Stimulated activated CD4-positive, alpha-beta T cell treated with anti-CD3 and anti-CD28 coated beads, Interleukin-1b, Interleukin-23, amount 100 ng/mL, for 1 hour (primary cell): ENCODE results near the gene MORN1.
"Not testable (repeated sequence)": the region's sequence is repeated elsewhere in the genome, so short reads cannot be mapped to it uniquely, and the experiment has no call there.

Experiments used
- DNase-seq, 2 donors: peaks; one replicate each; pipeline ENCODE4 v3.0.0-alpha.2; 2020; ENCODE audit warnings: low read depth in 2 of 2

Gene MORN1

DNA sequence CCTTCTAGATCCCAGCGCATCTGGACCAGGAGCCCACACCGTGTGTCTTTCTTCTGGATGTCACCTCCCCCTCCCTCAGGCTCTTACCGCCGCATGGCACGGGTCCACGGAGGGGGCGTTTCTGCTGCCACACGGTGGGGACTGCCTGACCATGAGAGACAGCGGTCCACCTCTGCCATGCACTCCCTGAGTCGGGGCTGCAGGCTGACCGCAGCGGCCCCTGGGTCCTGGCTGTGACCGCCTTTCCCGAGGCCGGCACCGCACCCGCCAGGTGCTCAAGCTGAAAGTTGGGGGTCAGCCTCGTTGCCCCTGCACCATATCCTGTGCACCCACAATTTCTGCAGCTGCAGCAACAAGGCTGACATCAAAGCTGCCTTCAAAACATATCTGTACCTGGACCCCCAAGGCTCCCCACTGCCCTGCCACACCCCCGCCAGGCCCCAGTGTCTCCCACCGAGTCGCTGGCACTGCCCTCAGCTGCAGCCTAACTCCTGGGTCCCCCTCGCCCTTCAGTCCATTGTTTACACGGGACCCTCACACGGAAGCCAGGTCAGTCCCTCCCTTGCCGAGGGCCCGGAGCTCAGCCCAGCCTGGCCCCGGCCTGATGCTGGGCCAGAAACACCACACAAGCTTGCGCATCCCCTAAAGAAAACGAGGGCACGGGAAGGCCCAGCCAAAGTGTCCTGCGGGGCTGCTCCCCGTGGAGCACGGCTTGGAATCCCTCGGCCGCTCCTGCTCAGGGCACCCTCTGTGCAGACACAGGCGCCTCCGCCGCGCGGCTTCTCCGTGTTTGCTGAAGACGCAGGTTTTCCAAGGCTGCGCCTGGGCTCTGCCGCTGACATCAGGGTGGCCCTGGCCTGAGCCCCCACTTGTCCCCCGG lies 51.9 kb downstream of the MORN1 start:
- DNase-seq: no peak

DNA sequence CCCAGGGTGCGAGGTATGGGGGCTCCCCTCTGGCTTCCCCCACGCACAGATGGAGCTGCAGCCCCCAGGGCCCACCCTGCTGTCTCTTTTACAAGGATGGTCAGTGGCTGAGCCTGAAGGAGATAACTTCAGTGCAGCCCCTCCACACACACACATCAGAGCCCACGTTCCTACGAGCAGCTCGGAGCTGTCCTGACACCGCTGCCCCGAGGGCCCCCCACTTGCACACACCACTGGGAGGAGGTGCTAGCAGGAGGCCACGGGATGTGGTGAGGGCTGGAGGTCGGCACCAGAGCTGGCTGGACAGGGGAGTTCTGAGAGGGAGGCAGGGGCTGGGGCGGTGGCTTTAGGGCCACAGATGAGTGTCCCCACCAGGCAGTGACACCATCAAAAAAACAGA lies 53.9 kb downstream of the MORN1 start:
- no peak for DNase-seq

DNA sequence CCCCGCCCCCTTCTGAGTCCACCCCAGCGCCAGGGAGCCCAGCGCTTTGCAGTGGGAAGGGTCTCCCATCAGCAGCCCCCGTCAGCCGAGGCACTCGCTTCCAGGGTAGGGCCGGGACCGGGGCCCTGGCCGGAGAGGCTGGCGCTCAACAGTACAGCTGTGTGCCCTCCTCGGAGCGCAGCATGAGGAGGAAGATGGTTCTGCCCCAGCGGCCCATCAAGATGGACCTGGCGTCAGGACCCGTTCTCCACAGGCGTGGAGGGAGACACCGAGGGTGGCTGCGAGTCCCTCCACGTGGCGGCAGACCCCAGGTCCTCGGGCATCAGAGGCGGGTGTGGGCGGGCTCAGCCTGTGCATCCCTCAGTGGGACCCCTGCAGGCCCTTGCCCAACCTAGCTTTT lies 54.3 kb downstream of the MORN1 start:
- no peak for DNase-seq

DNA sequence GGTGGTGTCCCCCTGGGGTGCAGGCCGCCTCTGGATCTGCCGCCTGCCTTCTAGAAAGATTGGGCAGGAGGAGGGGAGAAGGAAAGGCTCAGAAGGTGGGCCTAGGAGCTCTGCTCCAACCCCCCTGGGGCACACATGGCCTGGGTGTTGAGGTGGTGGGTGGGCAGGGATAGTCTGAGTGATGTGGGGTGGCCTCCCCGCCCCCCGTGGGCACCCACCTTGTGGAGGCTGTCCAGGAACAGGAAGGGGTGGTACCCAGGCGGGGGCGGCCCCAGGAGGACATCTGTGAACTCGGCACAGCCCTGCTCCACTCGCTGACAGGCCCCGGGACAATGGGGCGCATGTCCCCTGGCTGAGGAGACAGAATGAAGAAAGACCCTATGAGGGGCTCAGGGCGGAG lies 54.9 kb downstream of the MORN1 start:
- DNase-seq: no peak

DNA sequence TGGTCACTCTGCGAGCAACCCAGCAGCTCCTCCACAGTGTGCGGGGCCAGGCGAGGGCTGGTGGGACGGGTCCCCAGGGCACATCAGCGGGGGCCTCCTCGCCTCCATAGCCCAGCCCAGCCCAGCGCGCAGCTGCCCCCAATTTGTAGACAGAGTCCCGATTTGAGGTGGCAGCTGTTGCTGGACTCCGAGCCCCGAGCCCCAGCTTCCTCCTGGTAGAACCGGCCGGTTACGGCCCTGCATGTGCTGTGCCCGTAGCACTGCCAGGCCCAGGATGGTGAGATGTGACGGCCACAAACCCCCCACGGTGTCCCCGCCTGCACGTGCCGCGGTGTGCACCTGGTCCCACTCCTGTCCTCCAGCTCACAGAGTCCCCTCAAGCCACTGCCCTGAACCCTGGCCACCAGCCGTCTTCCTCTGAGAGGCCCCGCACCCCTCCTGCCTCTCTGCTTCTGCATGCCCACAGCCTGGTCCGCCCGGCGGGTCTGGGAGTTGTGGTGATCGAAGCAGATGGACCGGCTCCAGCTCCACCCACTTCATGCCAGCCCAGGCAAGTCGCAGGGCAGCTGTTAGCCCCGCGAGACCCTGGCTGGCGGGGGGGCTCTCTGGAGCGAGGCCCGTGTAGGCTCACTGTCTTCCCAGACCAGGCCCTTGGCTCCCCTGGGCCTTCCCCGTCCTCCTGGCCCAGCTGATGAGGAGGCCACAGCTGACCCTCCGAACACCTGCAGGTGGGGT lies 55.5 kb downstream of the MORN1 start:
- DNase-seq: no peak

DNA sequence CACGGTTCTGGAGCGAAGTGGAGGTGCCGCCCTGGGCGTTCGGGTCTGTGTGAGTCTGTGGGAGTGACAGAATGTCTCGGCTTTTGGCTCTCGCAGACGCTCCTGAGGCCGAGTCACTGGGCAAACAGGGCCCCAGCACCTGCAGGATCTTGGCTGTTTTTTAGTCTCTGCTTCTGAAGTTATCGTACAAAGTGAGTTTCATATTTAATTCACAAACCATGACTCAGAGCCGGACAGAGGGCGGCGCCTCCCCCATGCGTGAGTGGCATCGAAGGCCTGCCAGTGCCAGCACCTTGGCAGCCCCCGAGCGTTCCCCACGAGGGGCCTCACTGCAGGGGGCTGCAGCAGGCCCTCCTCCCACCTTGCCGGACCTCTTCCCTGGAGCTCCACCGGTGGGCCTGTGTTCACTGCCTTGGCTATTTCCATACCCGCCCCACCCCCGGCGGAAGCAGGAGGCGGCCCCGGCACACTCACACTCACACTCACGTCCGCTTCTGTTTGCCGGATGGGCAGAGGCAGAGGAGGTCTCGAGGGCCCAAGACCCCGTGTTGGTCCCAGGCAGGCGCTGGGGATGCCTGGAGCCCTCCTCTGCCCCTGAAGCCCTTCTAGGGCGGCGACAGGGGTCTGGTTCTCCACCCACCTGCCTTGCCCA lies 56.3 kb downstream of the MORN1 start:
- no peak for DNase-seq

DNA sequence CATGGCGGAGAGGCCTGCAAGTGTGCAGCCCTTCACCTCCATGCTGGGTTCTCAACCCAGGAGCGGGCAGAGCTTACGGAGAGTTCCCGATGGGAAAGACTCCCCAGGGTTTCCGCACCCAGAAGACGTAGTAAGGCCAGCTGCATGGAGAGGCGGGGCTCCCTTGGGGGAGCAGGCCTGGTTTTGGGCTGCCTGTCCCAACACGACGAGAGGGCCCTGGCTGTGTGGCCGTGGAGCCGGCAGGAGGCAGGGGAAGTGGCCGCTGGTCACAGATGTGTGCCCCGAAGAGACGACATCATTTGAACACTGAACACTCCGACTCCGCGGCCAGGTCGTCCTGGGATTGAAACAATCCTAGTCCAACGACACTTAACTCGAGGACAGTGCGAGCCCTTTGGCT lies 57.0 kb downstream of the MORN1 start:
- DNase-seq: no peak

DNA sequence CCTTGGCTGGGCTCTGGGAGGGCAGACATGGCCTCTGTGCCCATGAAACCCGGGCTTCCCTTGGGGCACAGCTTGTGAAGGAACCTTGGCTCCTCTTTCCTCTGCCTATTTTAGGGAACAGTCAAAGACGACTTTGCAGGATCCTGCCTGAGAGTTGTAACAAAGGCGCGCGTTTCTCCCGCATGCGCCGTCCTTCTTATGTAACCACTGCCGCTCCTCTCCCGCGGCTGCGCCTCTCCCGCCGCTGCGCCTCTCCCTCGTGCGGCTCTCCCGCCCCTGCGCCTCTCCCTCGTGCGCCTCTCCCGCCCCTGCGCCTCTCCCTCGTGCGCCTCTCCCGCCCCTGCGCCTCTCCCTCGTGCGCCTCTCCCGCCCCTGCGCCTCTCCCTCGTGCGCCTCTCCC lies 59.8 kb downstream of the MORN1 start:
- not testable (repeated sequence) for DNase-seq

DNA sequence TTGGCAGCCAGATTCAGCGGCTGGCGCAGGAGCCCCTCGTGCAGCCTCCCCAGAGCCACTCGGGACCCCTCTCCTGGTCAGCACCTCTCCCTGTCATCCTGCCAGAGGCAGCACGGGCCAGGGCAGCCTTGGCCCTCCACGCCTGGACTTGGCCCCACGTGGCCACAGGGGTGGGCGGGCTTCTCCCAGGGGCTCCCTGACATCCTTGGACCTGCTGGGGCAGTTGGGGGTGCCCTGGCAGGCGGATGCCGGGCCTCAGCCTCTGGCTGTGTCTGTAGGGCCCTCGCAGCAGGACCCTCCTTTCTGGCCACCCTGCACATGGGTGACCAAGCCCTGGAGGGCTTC lies 60.2 kb downstream of the MORN1 start:
- no peak for DNase-seq

DNA sequence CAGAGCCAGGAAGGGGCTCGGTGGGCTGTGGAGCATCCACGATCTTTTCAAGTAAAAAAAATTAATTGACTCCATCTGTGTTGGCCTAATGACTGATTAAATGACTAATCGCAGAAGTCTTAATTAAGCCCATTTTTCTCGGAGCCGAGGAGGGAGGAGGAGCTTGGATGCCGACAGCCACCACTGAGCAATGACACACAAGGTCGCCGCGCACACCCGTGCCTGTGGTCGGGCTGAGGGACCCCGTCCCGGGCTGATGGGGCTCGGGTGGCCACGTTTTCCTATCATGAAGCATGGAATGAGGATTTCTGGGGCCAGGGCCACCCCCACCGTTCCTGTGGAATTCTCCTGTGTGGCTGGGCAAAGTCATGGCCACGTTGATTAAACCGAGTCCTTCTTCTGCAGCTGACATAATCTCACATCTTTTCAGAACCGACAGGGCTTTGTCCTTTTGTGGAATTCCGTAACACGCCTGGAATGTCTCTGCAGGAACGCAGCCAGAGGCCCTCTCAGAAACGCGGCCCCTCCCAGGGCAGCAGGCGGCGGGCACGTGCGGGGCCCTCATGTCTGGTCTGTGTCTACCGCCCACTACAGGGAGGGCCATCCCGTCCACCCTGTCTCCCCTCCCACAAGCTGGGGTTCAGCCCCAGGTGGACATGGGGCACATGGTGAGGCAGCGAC lies 60.7 kb downstream of the MORN1 start:
- no peak for DNase-seq

DNA sequence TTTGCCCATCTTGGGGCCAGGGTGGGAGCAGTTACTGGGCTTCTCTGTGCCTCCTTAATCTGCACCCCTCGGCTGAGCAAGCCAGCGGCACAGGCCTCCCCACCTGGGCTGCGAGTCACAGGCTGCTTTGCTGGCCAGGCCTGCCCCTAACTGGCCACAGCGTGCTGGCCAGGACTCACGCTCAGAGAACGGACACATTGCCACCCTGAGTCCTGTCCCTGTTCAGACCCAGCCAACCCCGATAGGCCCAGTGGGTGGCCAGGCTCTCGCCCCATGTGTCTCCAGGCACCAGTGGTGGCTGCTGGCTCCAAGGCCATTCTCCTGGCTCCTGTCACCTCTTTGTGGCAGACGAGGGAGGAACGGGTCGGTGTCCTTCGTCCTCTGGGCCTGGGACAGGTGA lies 61.3 kb downstream of the MORN1 start:
- DNase-seq: no peak

DNA sequence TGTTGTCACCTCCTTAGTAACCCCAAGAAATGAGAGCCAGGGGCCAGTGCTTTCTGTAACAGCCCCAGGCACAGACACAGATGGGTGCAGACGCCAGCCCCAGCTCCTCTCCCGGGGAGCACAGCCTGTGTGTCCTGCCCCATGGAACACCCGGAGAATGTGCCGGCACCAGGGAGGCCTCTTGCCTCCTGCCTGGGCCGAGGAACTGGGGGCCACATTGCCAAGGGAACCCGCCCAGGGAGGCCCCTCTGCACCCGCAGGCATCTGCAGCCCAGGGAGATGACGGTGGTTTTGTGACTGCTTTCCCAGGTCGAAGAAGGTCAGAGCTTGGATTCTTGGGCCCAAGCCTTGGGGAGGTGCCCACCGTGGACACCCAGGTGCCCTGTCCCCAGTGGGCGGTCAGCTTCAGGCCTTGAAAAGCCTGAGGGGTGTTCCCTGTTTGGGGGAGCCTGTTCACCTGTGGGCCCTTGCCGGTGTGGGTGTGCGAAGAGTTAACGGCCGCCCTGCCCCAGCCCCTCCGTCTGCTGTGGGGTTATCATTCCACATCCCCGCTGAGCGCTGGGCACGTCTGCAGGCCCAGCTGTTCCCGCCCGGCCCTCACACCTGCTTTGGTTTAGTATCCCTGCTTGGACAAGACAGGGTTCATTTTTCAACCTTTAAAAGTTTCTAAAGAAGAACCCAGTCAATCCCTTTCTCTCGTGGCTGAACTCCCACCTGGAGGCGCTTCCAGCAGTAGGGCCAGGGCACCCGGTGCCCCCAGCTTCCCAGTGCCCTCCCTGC lies 62.5 kb downstream of the MORN1 start:
- DNase-seq: no peak

DNA sequence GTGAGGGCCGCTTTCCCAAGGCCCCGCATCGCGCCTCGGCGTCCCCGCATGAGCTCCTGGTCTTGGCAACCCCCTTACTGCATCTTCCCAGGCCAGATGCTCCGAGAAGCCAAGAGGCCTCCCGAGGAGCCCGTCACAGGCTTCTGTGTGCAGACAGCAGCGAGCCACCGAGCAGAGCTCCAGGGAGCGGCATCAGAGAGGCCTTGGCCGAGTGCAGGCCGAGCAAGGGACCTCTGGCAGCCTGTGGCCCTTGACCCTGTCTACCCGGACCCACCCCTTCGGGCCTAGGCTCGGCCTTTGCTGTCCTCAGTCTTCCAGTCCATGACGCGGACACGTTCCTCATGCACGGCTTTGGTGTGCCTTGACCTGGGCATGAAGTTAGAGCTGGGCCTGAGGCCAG lies 63.5 kb downstream of the MORN1 start:
- no peak for DNase-seq

DNA sequence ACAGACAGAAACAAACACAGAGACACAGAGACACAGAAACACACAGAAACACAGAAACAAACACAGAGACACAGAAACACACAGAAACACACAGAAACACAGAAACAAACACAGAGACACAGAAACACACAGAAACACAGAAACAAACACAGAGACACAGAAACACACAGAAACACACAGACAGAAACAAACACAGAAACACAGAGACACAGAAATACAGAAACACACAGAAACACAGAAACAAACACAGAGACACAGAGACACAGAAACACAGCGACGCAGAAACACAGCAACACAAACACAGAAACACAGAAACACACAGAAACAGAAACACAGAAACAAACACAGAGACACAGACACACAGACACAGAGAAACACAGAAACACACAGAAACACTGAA lies 64.2 kb downstream of the MORN1 start:
- DNase-seq: not testable (repeated sequence)

DNA sequence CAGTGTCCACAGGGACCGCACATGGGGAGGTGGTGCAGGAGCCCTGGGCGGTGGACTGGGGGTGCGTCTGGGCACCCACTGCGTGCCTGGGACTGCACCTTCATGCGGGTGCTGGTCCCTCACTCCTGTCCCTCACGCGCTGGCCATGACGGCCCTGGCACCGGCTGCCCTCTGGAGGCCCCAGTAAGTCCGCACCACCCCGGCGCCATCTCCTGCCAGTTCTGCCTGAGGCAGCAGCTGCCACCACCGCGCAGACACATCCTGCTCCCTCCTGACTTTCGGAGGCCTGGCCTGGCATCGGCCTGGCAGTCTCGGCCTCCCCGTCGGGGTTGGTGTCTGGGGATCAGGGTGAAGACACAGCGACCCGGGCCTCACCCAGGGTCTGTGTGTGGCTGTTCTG lies 64.8 kb downstream of the MORN1 start:
- DNase-seq: no peak

DNA sequence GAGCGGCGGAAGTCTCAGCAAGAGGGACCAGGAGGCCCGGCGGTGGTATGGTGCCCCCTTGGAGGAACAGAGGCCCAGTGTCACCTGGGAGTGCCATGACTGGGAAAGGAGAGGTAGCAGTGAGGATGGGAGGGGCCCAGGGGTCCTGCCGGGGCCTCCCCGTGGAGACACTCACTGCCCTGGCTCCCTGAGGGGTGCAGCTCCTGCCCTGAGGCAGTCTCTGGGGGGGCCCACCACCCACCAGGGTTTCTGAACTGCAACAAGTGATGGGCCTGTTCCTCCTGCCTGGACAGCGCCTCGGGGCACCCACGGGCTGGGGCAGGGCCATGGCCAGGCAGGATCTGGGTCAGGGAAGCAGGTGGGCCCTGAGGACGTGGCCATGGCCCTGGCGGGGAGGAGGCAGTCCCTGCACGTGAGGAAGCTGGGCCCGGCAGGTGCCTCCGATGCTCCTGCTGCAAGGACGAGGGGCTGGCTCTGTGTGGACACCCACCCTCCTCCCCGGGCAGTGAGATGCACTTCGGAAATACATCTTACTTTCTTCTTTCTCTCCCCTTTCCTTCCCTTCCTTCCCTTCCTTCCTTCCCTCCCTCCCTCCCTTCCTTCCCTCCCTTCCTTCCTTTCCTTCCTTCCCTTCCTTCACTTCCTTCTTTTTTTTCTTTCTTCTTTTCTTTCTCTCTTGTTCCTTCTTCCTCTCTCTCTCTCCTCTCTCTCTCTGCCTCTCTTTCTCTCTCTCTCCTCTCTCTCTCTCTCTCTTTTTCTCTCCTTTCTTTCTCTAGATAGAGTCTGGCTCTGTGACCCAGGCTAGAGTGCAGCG lies 66.6 kb downstream of the MORN1 start:
- no peak for DNase-seq

DNA sequence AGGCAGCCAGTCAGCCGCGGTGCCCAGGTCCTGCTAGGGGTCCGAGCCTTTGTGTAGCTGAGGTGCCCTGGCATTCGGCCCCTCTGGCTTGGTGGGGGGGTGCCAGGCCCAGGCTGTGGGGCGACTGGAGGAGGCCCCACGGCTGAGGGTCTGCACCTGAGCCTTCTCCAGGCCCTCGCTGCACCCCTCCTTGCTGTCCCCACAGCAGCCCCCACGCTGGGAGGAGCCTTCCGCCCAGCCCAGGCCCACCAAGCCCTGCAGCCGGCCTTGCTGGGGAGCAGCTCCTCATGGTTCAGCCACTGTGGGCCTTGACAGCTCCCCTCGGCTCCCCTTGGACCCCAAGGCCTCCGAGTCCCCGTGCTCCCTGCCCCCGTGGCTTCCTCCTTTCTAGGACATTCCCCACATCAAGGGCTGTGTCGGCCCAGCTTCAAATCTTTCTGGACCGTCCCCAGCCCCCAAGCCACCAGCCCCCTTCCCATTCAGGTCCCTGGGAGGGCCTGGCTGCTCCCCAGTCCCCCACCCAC lies 67.8 kb downstream of the MORN1 start:
- no peak for DNase-seq

DNA sequence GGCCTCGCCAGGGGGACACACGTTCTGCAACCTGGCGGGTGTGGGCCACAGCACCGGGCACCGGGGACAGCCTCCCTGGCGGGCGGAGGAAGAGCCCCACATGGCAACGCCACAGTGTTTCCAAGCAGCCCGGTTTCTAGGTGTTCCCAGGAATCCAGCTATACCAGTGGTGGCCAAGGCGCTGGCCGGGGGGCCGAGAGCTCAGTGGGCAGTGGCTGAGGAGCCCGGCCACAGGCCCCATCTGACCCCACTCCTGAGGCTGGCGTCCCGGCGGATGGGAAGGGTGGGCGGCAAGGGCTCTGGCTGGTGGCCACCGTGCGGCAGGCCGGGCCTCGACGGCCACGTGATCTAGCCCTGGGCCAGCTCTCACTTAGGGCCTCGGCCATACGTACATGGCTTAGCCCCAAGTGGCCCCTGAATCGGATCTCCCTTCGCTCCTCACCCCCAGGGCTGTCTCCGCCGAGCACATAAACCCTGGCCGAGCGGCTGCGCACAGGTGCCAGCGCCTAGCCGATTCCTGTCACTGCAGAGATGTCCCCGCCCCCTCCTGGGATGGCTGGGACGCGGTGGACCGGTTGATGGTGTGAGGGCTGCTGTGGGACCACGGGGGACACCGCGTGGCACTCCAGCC lies 68.7 kb downstream of the MORN1 start:
- DNase-seq: no peak

DNA sequence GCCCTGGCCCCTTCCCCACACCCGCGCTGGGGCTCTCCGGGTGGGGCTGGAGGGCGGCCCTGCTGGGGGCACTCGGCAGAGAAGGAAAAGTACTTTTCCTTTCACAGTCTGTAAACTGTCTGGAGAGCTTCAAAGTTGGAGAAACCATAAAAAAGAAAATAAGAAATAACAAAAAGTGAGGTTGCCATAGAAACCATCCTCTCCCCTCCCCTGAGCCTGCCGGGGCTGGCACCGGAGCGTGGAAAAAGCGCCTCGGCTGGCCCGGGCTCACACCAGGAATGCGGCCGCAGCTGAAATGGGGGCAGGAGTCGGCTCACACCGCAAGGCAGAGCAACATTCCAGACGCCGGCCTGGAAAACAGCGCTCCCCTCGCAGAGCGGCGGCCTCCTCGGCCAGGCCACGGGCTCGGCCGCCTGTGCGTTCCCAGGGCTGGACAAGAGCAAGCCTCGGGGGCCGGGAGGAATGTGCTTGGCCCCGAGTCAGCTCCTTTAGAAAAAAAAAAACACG lies 69.2 kb downstream of the MORN1 start:
- no peak for DNase-seq
